DMS 273 (cell line): Measurements from ENCODE around the gene IRF2.
"Not testable (repeated sequence)": the region's sequence is repeated elsewhere in the genome, so short reads cannot be mapped to it uniquely, and the experiment has no call there.

Experiments used
- DNase-seq: peaks from one replicate; lab custom pipeline; 2025; ENCODE audit not compliant: unreplicated experiment; lab: John Stamatoyannopoulos, UW

The IRF2 gene

DNA sequence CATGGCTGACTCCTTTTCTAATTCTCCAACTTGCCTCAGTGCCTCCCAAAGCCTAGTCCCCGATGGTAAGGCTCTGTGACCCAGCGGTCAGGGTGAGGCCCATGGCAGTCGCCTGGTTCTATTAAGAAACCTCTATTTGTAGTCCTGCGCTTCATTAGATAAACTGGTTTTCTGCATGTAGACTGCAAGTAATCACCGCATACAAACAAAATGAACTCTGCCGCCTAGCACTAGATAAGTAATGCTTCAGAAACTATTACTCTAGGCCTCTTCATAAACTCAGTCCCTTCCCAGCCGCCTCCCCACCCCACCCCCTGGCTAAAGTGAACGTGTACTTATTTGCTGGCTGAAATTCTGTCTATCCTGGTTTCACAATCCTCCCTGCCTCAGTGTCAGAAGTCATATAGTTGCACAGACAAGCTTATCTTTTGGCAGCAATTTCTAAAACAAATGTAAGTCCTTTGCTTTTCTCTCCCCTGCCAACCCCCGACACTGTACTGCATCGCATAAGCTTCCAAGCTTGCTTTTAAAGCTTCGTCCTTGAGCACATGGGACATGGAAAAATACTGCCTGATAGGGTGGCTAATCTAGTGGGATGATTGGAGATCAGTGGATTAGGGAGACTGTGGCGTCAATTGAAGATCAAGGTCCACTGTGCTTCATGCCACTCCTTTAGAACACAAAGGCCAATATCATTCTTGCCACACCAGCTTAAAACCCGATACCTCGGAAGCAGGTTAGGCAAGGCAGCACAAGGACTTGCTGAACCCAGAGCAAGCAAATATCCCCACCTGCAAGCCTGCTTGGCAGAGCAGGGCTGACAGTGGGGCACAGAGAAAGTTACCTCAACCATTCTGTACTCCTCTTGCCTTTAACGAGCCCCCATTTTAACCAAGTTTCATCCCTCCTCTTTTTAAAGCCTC, 125.8 kb downstream of the IRF2 start:
- no peak for DNase-seq

DNA sequence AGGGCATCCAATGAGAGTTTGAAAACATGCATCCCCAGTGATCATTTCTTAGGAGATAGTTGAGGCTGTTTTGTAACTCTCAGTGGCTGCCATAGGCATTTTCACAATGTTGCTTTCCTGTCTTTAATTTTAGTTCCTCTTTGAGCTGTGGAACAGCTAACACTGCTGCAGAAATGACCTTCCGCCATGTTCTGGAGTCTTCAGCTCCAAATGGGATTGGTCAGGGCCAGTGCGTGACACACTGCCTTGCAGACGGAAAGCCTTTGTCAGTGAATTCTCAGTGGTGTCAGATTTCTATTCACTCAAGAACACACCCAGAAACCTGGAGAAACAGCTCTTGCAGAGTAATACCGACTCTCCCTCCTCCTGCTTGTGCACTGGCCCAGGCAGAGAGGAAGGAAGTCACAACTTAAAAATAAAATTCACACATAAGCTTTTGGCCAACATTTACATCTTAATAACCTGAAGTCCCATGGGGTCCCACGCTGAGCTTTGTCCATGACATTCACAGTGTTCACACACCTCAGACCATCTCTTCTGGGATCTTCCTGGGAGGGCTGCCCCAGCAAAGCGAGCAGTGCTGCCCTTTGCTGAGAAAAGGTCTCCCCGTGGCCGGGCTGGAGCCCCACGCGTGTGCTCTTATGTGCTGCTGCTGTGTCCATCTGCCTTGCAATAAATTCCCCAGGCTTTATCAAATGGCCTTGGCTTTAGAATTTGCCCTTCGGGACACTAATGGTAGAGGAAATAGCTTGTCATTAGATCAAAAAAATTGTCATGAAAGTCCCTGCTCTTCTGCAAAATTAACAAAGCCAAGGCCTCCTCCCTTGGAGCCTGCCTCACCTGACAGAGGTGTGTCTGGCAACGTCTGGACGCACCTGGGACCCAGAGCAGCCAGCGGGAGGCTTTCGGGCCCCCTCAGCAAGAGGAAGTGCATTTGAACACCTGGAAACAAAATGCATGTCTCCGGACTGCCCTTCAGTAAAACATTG, 126.8 kb downstream of the IRF2 start:
- no peak for DNase-seq

- no peak for DNase-seq
Observed at GRCh38 chr4:184346682-184347081, 127.7 kb downstream of the IRF2 start.

DNA sequence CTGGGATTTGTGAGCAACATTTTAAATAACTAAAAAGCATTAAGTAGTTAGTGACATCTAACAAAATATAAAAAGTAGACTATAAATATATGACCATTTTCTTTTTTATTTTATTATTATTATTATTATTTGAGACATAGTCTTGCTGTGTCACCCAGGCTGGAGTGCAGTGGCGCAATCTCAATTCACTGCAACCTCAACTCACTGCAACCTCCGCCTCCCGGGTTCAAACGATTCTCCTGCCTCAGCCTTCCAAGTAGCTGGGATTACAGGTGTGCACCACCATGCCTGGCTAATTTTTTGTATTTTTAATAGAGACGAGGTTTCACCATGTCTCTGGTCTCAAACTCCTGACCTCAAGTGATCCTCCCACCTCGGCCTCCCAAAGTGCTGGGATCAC, 128.1 kb downstream of the IRF2 start:
- not testable (repeated sequence) for DNase-seq

DNA sequence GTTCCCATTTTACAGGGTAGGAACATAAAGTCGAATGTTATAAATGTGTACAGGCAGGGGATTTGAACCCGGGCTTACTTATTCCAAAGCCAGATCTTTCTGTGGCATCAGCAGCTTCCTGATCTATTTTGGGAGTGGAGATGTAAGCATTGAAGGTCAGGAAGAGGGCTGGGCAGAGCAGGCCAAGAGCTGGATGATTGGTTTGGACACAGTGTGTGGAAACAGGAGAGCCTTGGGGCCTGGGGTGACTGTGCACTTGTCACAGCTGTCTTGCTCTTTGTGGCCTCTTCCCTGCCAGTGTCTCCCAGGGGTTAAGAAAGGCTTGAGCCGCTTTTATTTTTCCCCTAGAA, 128.8 kb downstream of the IRF2 start:
- DNase-seq = no peak

GRCh38 chr4:184344899-184345572, 129.3 kb downstream of the IRF2 start:
- no peak for DNase-seq

GRCh38 chr4:184344435-184344834, 129.9 kb downstream of the IRF2 start:
- DNase-seq = no peak

DNA sequence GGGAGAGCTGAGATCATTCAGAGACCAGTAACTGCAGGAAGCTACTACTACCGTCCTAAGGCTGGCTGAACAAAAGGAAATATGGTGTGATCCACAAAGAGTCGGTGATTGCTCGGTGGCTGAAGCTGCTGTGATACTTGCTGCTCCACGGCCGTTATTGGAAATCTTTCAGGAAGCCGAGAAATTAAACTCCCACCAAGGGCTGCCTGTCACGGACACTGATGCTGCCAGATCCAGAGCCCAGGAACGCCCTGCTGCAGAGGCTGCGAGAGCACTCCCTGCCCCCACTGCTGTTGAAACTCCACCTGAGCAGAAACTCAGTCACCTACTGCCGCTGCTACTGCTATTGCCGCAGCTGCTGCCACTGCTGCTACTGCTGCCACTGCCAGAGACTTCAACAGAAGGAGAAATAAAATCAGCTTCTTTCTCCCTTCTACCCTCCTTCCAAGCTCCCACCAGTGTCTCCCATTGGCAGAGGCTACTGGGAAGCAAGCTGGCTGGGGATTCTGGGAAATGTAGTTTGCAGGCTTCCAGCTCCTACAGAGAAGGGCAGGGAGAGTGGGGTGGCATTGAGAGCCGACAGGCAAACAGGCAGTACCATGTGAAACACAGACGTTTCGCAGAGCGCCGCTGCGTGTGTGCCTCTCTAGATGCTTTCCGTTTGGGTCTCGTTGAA, 130.7 kb downstream of the IRF2 start:
- DNase-seq = peak; percentile 85

DNA sequence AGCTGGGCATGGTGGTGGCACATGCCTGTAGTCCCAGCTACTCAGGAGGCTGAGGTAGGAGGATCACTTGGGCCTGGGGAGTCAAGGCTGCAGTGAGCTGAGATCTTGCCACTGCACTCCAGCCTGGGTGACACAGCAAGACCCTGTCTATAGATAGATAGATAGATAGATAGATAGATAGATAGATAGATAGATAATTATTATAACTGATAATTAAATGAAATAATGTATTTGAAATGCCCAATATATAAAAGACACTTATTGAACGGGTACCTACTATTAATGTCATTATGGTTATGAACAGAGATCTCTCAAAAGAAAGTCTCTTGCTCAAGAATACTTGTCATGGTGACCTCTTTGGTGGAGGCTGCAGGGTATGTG, 131.5 kb downstream of the IRF2 start:
- DNase-seq = not testable (repeated sequence)

- no peak for DNase-seq
Observed at GRCh38 chr4:184342167-184342856, 132.0 kb downstream of the IRF2 start.

DNA sequence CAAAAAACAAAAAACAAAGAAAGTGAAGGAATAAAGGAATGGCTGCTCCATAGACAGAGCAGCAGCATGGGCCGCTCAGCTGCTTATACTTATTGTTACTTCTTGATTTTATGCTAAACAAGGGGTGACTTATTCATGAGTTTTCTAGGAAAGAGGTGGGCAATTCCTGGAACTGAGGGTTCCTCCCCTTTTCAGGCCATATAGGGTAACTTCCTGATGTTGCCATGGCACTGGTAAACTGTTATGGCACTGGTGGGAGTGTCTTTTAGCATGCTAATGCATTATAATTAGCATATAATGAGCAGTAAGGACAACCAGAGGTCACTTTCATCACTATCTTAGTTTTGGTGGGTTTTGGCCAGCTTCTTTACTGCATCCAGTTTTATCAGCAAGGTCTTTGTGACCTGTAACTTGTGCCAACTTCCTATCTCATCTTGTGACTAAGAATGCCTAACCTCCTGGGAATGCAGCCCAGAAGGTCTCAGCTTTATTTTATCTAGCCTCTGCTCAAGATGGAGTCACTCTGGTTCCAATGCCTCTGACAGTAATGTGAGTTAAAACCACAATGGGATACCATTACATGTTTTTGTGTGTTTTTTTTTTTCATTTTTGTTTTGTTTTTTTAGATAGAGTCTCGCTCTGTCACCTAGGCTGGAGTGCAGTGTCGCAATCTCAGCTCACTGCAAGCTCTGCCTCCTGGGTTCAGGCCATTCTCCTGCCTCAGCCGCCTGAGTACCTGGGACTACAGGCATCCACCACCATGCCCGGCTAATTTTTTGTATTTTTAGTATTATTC, 134.8 kb downstream of the IRF2 start:
- DNase-seq = not testable (repeated sequence)

DNA sequence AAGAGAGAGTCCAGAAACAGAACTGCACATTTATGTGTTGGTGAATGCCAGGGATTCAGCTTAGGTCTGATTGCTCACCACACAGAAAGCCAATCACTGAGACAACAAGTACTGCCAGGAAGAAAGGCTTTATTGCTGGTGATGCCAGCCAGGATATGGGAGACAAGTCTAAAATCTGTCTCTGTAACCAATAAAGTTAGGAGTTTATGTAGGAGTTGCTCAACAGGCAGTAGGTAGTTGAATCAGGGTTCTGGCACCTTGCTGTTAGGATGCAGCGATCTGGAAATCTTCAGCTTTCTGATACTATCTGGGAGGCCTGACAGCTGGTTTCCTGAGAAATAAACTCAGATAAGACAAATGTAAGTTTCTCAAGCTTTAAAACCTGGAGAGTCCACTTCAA, 136.4 kb downstream of the IRF2 start:
- DNase-seq = no peak
